ENCODE measurements around the gene GALNT12. TPM values are rescaled to one million over a fixed set of nuclear protein-coding genes. Genes with fewer than 3 reads are reported as not detected.

GALNT12 gene
- total and polyA plus RNA-seq, 2 experiments from 2014 or later: 14.6 to 23.6 TPM

- no peak for TF ChIP-seq ZNF462 (CRISPR knock-in tag; IDR thresholded peaks at IDR 0.05)
- TF ChIP-seq POLR2AphosphoS5 (IDR thresholded peaks at IDR 0.05; ENCODE audit: low read depth): no peak
- TF ChIP-seq JUNB (IDR thresholded peaks at IDR 0.05; ENCODE audit: unreplicated experiment): no peak
- no peak for TF ChIP-seq ETS1 (IDR thresholded peaks at IDR 0.05)
- TF ChIP-seq CREB1 (CRISPR knock-in tag; IDR thresholded peaks at IDR 0.05; ENCODE audit: low read depth): no peak
- TF ChIP-seq NANOG (IDR thresholded peaks at IDR 0.05; ENCODE audit: borderline replicate concordance): no peak
- no peak for TF ChIP-seq STAT1 (IDR thresholded peaks at IDR 0.05; ENCODE audit: unreplicated experiment)
- no peak for TF ChIP-seq REST (IDR thresholded peaks at IDR 0.05; ENCODE audit: unreplicated experiment)
- no peak for TF ChIP-seq ZNF331 (CRISPR knock-in tag; IDR thresholded peaks at IDR 0.05; ENCODE audit: low read depth)
- TF ChIP-seq ZNF114 (CRISPR knock-in tag; IDR thresholded peaks at IDR 0.05): no peak
Observed at GRCh38 chr9:98804083-98804482, 3.4 kb upstream of the GALNT12 start (continued).
